Tibial artery (tissue), 4 donors: ENCODE results near the gene TBC1D12.
"Not testable (repeated sequence)": the region's sequence is repeated elsewhere in the genome, so short reads cannot be mapped to it uniquely, and the experiment has no call there.

ENCODE experiments used
- DNase-seq, 2 donors: peaks; one replicate each; pipeline ENCODE4 v3.0.0-alpha.2; 2019
- H3K27ac ChIP-seq, 2 donors: fragments of 200-600 bp; sonication (generic) in 1 of 2; 1 replicate in 1 of 2; 2 replicates in 1 of 2; pipeline ENCODE4 v1.5.1; 2018 to 2019; ENCODE audit warnings: mild to moderate bottlenecking in 1 of 2
- H3K27me3 ChIP-seq, 2 donors: fragments of 200-600 bp; sonication (generic) in 1 of 2; one replicate each; pipeline versions ENCODE4 v1.5.1 to v1.6.0; 2016 to 2019
- H3K36me3 ChIP-seq, 3 donors: fragments of 200-600 bp; sonication (generic) in 2 of 3; one replicate each; pipeline ENCODE4 v1.5.1; 2016 to 2019; ENCODE audit warnings: mild to moderate bottlenecking in 2 of 3
- H3K4me1 ChIP-seq, 4 donors: fragments of 200-600 bp; sonication (generic) in 2 of 4; 1 replicate in 3 of 4; 2 replicates in 1 of 4; pipeline ENCODE4 v1.5.1; 2016 to 2019
- H3K4me3 ChIP-seq, 2 donors: fragments of 200-600 bp; sonication (generic) in 1 of 2; 1 replicate in 1 of 2; 2 replicates in 1 of 2; pipeline ENCODE4 v1.5.1; 2018 to 2019; ENCODE audit warnings: mild to moderate bottlenecking in 2 of 2
- H3K9me3 ChIP-seq, 3 donors: fragments of 200-600 bp; sonication (generic) in 1 of 3; one replicate each; pipeline ENCODE4 v1.5.1; 2016 to 2019
- CTCF ChIP-seq, 2 experiments: fragments of 200-600 bp in 1 of 2; fragments of 450-650 bp in 1 of 2; IDR thresholded peaks; one replicate each; pipeline ENCODE4 v1.5.1; 2017 to 2019; ENCODE audit warnings: antibody characterized with exemption in 2 of 2, mild to moderate bottlenecking in 1 of 2, moderate library complexity in 1 of 2
- intact Hi-C: fragments of 100-400 bp; cut with DNase I; formaldehyde crosslinking; loops from one replicate; pipeline ENCODE4 v1.15.0; 2023; ENCODE audit warnings: low total_unique reads

TBC1D12 gene

GRCh38 chr10:94370501-94370900, 31.8 kb upstream of the TBC1D12 start:
- H3K36me3 ChIP-seq = no peaks in the 10 kb centered on the region
- no peak for DNase-seq
- TF ChIP-seq CTCF (IDR thresholded peaks at IDR 0.05) = no peak
- no peak overlapping the region for H3K27ac ChIP-seq
- H3K4me3 ChIP-seq = no peak overlapping the region
- intact Hi-C loops = no loop called here
- H3K9me3 ChIP-seq = no peaks in the 10 kb centered on the region
- H3K27me3 ChIP-seq = no peaks in the 10 kb centered on the region
- H3K4me1 ChIP-seq = no peaks in the 10 kb centered on the region

- Histone ChIP-seq H3K4me3 (no peak overlapping the region), H3K4me1 (no peaks in the 10 kb centered on the region), H3K9me3 (no peaks in the 10 kb centered on the region), H3K27me3 (no peaks in the 10 kb centered on the region), H3K36me3 (no peaks in the 10 kb centered on the region), H3K27ac (no peak overlapping the region)
- no peak for TF ChIP-seq CTCF (IDR thresholded peaks at IDR 0.05)
- no peak for DNase-seq
- intact Hi-C loops = no loop called here
Observed at GRCh38 chr10:94375374-94375773, 27.0 kb upstream of the TBC1D12 start.

GRCh38 chr10:94376865-94377264, 25.5 kb upstream of the TBC1D12 start:
- no peaks in the 10 kb centered on the region for H3K27me3 ChIP-seq
- no peaks in the 10 kb centered on the region for H3K36me3 ChIP-seq
- no peak overlapping the region for H3K4me3 ChIP-seq
- no peaks in the 10 kb centered on the region for H3K9me3 ChIP-seq
- TF ChIP-seq CTCF (IDR thresholded peaks at IDR 0.05) = no peak
- H3K4me1 ChIP-seq = no peaks in the 10 kb centered on the region
- no peak overlapping the region for H3K27ac ChIP-seq
- DNase-seq = no peak
- intact Hi-C loops = no loop called here

- Histone ChIP-seq H3K9me3 (no peaks in the 10 kb centered on the region), H3K27ac (no peak overlapping the region), H3K4me3 (no peak overlapping the region), H3K36me3 (no peaks in the 10 kb centered on the region), H3K27me3 (no peaks in the 10 kb centered on the region), H3K4me1 (no peaks in the 10 kb centered on the region)
- no peak for TF ChIP-seq CTCF (IDR thresholded peaks at IDR 0.05)
- DNase-seq = no peak
- intact Hi-C loops = no loop called here
Observed at GRCh38 chr10:94383530-94383929, 18.8 kb upstream of the TBC1D12 start.

GRCh38 chr10:94385733-94386132, 16.6 kb upstream of the TBC1D12 start:
- H3K9me3 ChIP-seq, H3K4me1 ChIP-seq, H3K4me3 ChIP-seq, DNase-seq, H3K36me3 ChIP-seq, H3K27ac ChIP-seq, intact Hi-C loops, H3K27me3 ChIP-seq: not testable (repeated sequence)

- H3K4me3 ChIP-seq, H3K27me3 ChIP-seq, H3K36me3 ChIP-seq, DNase-seq, H3K9me3 ChIP-seq, H3K27ac ChIP-seq, H3K4me1 ChIP-seq, intact Hi-C loops: not testable (repeated sequence)
Observed at GRCh38 chr10:94392117-94392516, 10.2 kb upstream of the TBC1D12 start.
